ENCODE data around the gene YBEY.

The YBEY gene

GRCh38 chr21:46243325-46243724 is 42.8 kb upstream of the YBEY start:
- H3K9ac ChIP-seq (ENCODE audit: low read length): no peak overlapping the region
- H3K4me1 ChIP-seq (ENCODE audit: low read length): peaks cover 9% of the 10 kb centered on the region
- H3K4me3 ChIP-seq (ENCODE audit: low read length): no peak overlapping the region
- H3K4me2 ChIP-seq (ENCODE audit: low read length): no peak overlapping the region
- H3K9me3 ChIP-seq (ENCODE audit: insufficient read depth, low read length): no peaks in the 10 kb centered on the region
- no peaks in the 10 kb centered on the region for H3K79me2 ChIP-seq (ENCODE audit: low read length)
- H3K27me3 ChIP-seq (ENCODE audit: low read depth, low read length): no peaks in the 10 kb centered on the region
- H3K27ac ChIP-seq (ENCODE audit: low read length): no peak overlapping the region
- TF ChIP-seq EZH2phosphoT487 (IDR thresholded peaks at IDR 0.05; ENCODE audit: low read depth) (no peak), CTCF (IDR thresholded peaks at IDR 0.05; ENCODE audit: low read depth, low read length) (no peak)
- H4K20me1 ChIP-seq (ENCODE audit: insufficient read depth, low read length): no peaks in the 10 kb centered on the region
- H2AFZ ChIP-seq (ENCODE audit: low read depth, low read length): no peak overlapping the region
- peaks cover 69% of the 10 kb centered on the region for H3K36me3 ChIP-seq (replicated peaks; ENCODE audit: low read depth, low read length)

DNA sequence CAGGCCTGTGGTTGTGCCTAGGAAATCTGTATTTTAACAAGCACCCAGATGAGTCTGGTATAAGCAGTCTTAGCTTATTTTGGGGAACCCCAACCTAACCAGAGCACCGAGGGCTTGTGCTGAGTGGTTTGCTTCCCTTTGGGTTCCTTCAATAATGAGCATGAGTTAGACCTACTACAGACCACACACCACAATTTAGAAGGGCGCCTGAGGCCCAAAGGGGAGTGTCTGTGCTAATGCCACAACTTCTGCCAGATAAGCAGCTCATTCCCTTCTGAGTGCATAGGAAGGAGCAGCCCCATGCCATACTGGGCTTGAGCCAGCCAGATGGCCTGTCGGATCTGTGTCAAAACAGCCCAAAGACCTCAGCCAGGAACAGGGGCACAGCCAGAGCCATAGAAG is 42.2 kb upstream of the YBEY start:
- no peak overlapping the region for H2AFZ ChIP-seq (ENCODE audit: low read depth, low read length)
- H3K36me3 ChIP-seq (replicated peaks; ENCODE audit: low read depth, low read length): peaks cover 69% of the 10 kb centered on the region
- H3K79me2 ChIP-seq (ENCODE audit: low read length): no peaks in the 10 kb centered on the region
- H3K27me3 ChIP-seq (ENCODE audit: low read depth, low read length): no peaks in the 10 kb centered on the region
- no peaks in the 10 kb centered on the region for H3K9me3 ChIP-seq (ENCODE audit: insufficient read depth, low read length)
- H4K20me1 ChIP-seq (ENCODE audit: insufficient read depth, low read length): no peaks in the 10 kb centered on the region
- H3K4me1 ChIP-seq (ENCODE audit: low read length): peaks cover 14% of the 10 kb centered on the region
- H3K9ac ChIP-seq (ENCODE audit: low read length): no peak overlapping the region
- no peak overlapping the region for H3K27ac ChIP-seq (ENCODE audit: low read length)
- no peak overlapping the region for H3K4me2 ChIP-seq (ENCODE audit: low read length)
- no peak overlapping the region for H3K4me3 ChIP-seq (ENCODE audit: low read length)
- TF ChIP-seq EZH2phosphoT487 (IDR thresholded peaks at IDR 0.05; ENCODE audit: low read depth) (no peak), CTCF (IDR thresholded peaks at IDR 0.05; ENCODE audit: low read depth, low read length) (no peak)

- Histone ChIP-seq H3K9ac (ENCODE audit: low read length) (no peak overlapping the region), H3K36me3 (replicated peaks; ENCODE audit: low read depth, low read length) (peaks cover 64% of the 10 kb centered on the region), H3K4me1 (ENCODE audit: low read length) (peaks cover 18% of the 10 kb centered on the region), H3K4me2 (ENCODE audit: low read length) (no peak overlapping the region), H3K27ac (ENCODE audit: low read length) (no peak overlapping the region), H3K27me3 (ENCODE audit: low read depth, low read length) (no peaks in the 10 kb centered on the region), H3K4me3 (ENCODE audit: low read length) (no peak overlapping the region), H2AFZ (ENCODE audit: low read depth, low read length) (no peak overlapping the region), H4K20me1 (ENCODE audit: insufficient read depth, low read length) (no peaks in the 10 kb centered on the region), H3K79me2 (ENCODE audit: low read length) (no peaks in the 10 kb centered on the region), H3K9me3 (ENCODE audit: insufficient read depth, low read length) (no peaks in the 10 kb centered on the region)
- TF ChIP-seq EZH2phosphoT487 (IDR thresholded peaks at IDR 0.05; ENCODE audit: low read depth): no peak
- TF ChIP-seq CTCF (IDR thresholded peaks at IDR 0.05; ENCODE audit: low read depth, low read length): no peak
Observed at GRCh38 chr21:46244602-46245001, 41.5 kb upstream of the YBEY start.

DNA sequence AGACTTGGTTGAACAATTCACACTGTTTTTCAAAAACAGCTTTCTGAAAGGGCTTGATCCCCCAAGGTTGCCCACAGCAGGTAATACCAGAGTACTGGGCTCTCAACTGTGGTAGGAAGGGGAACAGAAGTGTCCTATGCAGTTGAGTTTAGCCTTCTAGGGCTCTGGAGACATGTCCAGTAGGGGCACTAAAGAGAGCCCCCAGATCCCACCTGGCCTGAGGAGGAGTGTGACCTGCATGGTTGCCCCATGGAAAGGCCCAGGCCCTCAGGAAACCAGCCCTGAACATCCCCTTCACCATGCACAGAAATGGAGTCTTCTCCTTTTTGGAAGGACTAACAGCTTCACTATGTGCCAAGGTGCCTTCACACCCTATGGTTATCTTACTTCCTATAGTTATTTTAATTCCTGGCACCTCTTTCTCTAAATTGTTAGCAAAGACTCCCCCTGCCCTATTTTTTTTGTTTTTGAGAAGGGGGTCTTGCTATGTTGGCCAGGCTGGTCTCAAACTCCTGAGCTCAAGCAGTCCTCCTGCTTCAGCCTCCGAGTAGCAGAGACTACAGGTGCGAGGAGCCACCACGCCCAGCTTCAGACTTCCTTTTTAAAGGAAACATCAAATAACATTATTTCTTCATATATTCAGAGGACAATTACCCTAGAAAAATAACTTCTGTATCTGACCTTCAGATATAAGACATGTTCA is 40.8 kb upstream of the YBEY start:
- Histone ChIP-seq H3K4me3 (ENCODE audit: low read length) (no peak overlapping the region), H3K27me3 (ENCODE audit: low read depth, low read length) (no peaks in the 10 kb centered on the region), H3K9me3 (ENCODE audit: insufficient read depth, low read length) (no peaks in the 10 kb centered on the region), H4K20me1 (ENCODE audit: insufficient read depth, low read length) (no peaks in the 10 kb centered on the region), H3K27ac (ENCODE audit: low read length) (no peak overlapping the region), H3K79me2 (ENCODE audit: low read length) (no peaks in the 10 kb centered on the region), H3K36me3 (replicated peaks; ENCODE audit: low read depth, low read length) (peaks cover 67% of the 10 kb centered on the region), H3K4me1 (ENCODE audit: low read length) (peaks cover 21% of the 10 kb centered on the region), H3K9ac (ENCODE audit: low read length) (no peak overlapping the region), H2AFZ (ENCODE audit: low read depth, low read length) (no peak overlapping the region), H3K4me2 (ENCODE audit: low read length) (no peak overlapping the region)
- no peak for TF ChIP-seq EZH2phosphoT487 (IDR thresholded peaks at IDR 0.05; ENCODE audit: low read depth)
- TF ChIP-seq CTCF (IDR thresholded peaks at IDR 0.05; ENCODE audit: low read depth, low read length): no peak
